ENCODE measurements around the gene PIGN. TPM values are rescaled to one million over a fixed set of nuclear protein-coding genes. Genes with fewer than 3 reads are reported as not detected.

PIGN gene
- total and polyA plus RNA-seq, 2 of the 8 experiments (the other 6 are each of a cell fraction or from before 2014, with no cell fraction given) = 20.9 to 26.3 TPM

- TF ChIP-seq HDAC2 (IDR thresholded peaks at IDR 0.05; ENCODE audit: borderline replicate concordance in 1 of 2, low read depth in 2 of 2, low read length in 2 of 2) (no peak; a peak in 1 of 4 replicates), SRF (IDR thresholded peaks at IDR 0.05; ENCODE audit: low read depth, low read length) (no peak), POLR2A (IDR thresholded peaks at IDR 0.05; ENCODE audit: control extremely low read depth in 1 of 2, low read depth in 2 of 2, low read length in 2 of 2) (peak; percentile 90 to 92), EZH2 (IDR thresholded peaks at IDR 0.05; ENCODE audit: low read depth, low read length, severe bottlenecking) (no peak), YY1 (IDR thresholded peaks at IDR 0.05; ENCODE audit: low read depth, low read length) (peak; percentile 91), SP4 (IDR thresholded peaks at IDR 0.05; ENCODE audit: low read length) (peak; percentile 76; the same call in 1 of the 2 replicates), EP300 (IDR thresholded peaks at IDR 0.05; ENCODE audit: borderline replicate concordance in 1 of 2, low read depth in 2 of 2, low read length in 2 of 2) (no peak), SIN3A (conservative IDR thresholded peaks at IDR 0.05 in 1 of 2, IDR thresholded peaks at IDR 0.05 in 1 of 2; ENCODE audit: low read depth in 1 of 2, low read length in 2 of 2) (peak; percentile 28 to 79; a peak in 2 of 4 replicates), TAF1 (IDR thresholded peaks at IDR 0.05; ENCODE audit: low read depth, low read length) (peak; percentile 80), JUND (IDR thresholded peaks at IDR 0.05; ENCODE audit: low read length) (no peak), TBP (IDR thresholded peaks at IDR 0.05; ENCODE audit: low read depth, low read length) (peak; percentile 70), SP1 (IDR thresholded peaks at IDR 0.05; ENCODE audit: low read depth, low read length) (peak; percentile 91), FOSL1 (IDR thresholded peaks at IDR 0.05; ENCODE audit: insufficient read depth, low read depth, low read length) (no peak), CHD1 (IDR thresholded peaks at IDR 0.05; ENCODE audit: low read depth, low read length) (no peak), KDM5A (IDR thresholded peaks at IDR 0.05; ENCODE audit: low read length) (no peak), MAX (IDR thresholded peaks at IDR 0.05) (peak; percentile 31; the same call in 1 of the 2 replicates), CREB1 (IDR thresholded peaks at IDR 0.05) (no peak; the same call in 1 of the 2 replicates), RXRA (IDR thresholded peaks at IDR 0.05; ENCODE audit: insufficient read depth, low read depth, low read length) (no peak), BRCA1 (IDR thresholded peaks at IDR 0.05; ENCODE audit: low read depth, low read length) (peak; percentile 81), POLR2AphosphoS5 (IDR thresholded peaks at IDR 0.05; ENCODE audit: low read depth, low read length) (peak; percentile 95), RBBP5 (IDR thresholded peaks at IDR 0.05; ENCODE audit: borderline replicate concordance, low read depth, low read length) (peak; percentile 33; the same call in 1 of the 2 replicates), TAF7 (optimal IDR thresholded peaks at IDR 0.05; ENCODE audit: borderline replicate concordance, low read depth, low read length) (peak; percentile 65), ATF3 (IDR thresholded peaks at IDR 0.05; ENCODE audit: insufficient read depth, low read depth, low read length) (no peak)
These were observed at the start of gene PIGN, which contains the start of gene RELCH (continued) for GRCh38 chr18:62186774-62187542.

Measured in H1 (cell line).